ENCODE results near the gene ACTG2.
"Not testable (repeated sequence)": the region's sequence is repeated elsewhere in the genome, so short reads cannot be mapped to it uniquely, and the experiment has no call there.

Gene ACTG2

GRCh38 chr2:73892631-73893329 lies at the start of gene ACTG2:
TSS of gene ACTG2 (plus strand) at chr2:73893008. CDS start at chr2:73901312, 8,304 bp downstream.
- DNase-seq (ENCODE audit: low read depth) = no peak

- no peak for DNase-seq (ENCODE audit: low read depth)
These were observed 48.7 kb upstream of the ACTG2 start for GRCh38 chr2:73844087-73844486.

- no peak for DNase-seq (ENCODE audit: low read depth)
These were observed 42.8 kb upstream of the ACTG2 start for GRCh38 chr2:73850009-73850408.

GRCh38 chr2:73851274-73851673 lies 41.5 kb upstream of the ACTG2 start:
- DNase-seq (ENCODE audit: low read depth) = no peak

GRCh38 chr2:73852020-73852419 lies 40.8 kb upstream of the ACTG2 start:
- DNase-seq (ENCODE audit: low read depth) = no peak

- DNase-seq (ENCODE audit: low read depth) = no peak
These were observed 37.3 kb upstream of the ACTG2 start for GRCh38 chr2:73855526-73855925.

- DNase-seq (ENCODE audit: low read depth) = no peak
These were observed 36.6 kb upstream of the ACTG2 start for GRCh38 chr2:73856214-73856613.

GRCh38 chr2:73859721-73860586 lies 32.9 kb upstream of the ACTG2 start:
- peak; percentile 12 for DNase-seq (ENCODE audit: low read depth)

GRCh38 chr2:73862987-73863386 lies 29.8 kb upstream of the ACTG2 start:
- no peak for DNase-seq (ENCODE audit: low read depth)

- DNase-seq (ENCODE audit: low read depth) = no peak
These were observed 24.4 kb upstream of the ACTG2 start for GRCh38 chr2:73868204-73868978.

GRCh38 chr2:73870084-73870483 lies 22.7 kb upstream of the ACTG2 start:
- no peak for DNase-seq (ENCODE audit: low read depth)

GRCh38 chr2:73877071-73877802 lies 15.6 kb upstream of the ACTG2 start:
- DNase-seq (ENCODE audit: low read depth) = no peak

- DNase-seq (ENCODE audit: low read depth) = not testable (repeated sequence)
These were observed 14.8 kb upstream of the ACTG2 start for GRCh38 chr2:73877984-73878383.

GRCh38 chr2:73885406-73885805 lies 7.4 kb upstream of the ACTG2 start:
- DNase-seq (ENCODE audit: low read depth) = no peak

GRCh38 chr2:73886357-73886756 lies 6.5 kb upstream of the ACTG2 start:
- peak; percentile 54 for DNase-seq (ENCODE audit: low read depth)

- DNase-seq (ENCODE audit: low read depth) = not testable (repeated sequence)
These were observed 5.0 kb upstream of the ACTG2 start for GRCh38 chr2:73887596-73888353.

GRCh38 chr2:73888388-73888787 lies 4.4 kb upstream of the ACTG2 start:
- no peak for DNase-seq (ENCODE audit: low read depth)

GRCh38 chr2:73889206-73889605 lies 3.6 kb upstream of the ACTG2 start:
- DNase-seq (ENCODE audit: low read depth) = no peak

- DNase-seq (ENCODE audit: low read depth) = no peak
These were observed 2.3 kb upstream of the ACTG2 start for GRCh38 chr2:73890301-73891092.

GRCh38 chr2:73891276-73891901 lies 1.4 kb upstream of the ACTG2 start:
- DNase-seq (ENCODE audit: low read depth) = no peak
